ENCODE results near the gene ITIH4.

GRCh38 chr3:52857864-52858263 lies 27.4 kb upstream of the ITIH4 start:
- TF ChIP-seq ZMAT3 (CRISPR knock-in tag; conservative IDR thresholded peaks at IDR 0.05) = no peak
- TF ChIP-seq RAD51 (IDR thresholded peaks at IDR 0.05; ENCODE audit: borderline replicate concordance) = no peak
- no peak for TF ChIP-seq KAT7 (CRISPR knock-in tag; IDR thresholded peaks at IDR 0.05; ENCODE audit: borderline replicate concordance)
- TF ChIP-seq, protein P1, sequence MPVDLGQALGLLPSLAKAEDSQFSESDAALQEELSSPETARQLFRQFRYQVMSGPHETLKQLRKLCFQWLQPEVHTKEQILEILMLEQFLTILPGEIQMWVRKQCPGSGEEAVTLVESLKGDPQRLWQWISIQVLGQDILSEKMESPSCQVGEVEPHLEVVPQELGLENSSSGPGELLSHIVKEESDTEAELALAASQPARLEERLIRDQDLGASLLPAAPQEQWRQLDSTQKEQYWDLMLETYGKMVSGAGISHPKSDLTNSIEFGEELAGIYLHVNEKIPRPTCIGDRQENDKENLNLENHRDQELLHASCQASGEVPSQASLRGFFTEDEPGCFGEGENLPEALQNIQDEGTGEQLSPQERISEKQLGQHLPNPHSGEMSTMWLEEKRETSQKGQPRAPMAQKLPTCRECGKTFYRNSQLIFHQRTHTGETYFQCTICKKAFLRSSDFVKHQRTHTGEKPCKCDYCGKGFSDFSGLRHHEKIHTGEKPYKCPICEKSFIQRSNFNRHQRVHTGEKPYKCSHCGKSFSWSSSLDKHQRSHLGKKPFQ (CRISPR knock-in tag; IDR thresholded peaks at IDR 0.05; ENCODE audit: insufficient replicate concordance) = no peak

Measured in HepG2 (cell line).